ENCODE data around the gene CHSY1. TPM values are rescaled to one million over a fixed set of nuclear protein-coding genes. Genes with fewer than 3 reads are reported as not detected.

The CHSY1 gene
- total and polyA plus RNA-seq, 11 donors = 5.6 to 41.3 (median 11.1) TPM

- no peaks in the 10 kb centered on the region for H3K27me3 ChIP-seq
- intact Hi-C loops (cut with DNase I) = loop anchor here in 5 of 10 donors (5.0 to 10.0 kb wide), 4 partner anchors 41 to 86 kb away; partner anchors contain the start of gene CHSY1 (in 2 of the 5)
- H3K27ac ChIP-seq = peak overlapping the region; percentile 79 to 99 (median 85)
- DNase-seq (peak in 3 of 5 donors; percentile 55 to 82 (median 75)), ATAC-seq (peak in 3 of 4 donors; percentile 18 to 57 (median 53))
- TF ChIP-seq POLR2A (IDR thresholded peaks at IDR 0.05) = no peak
- TF ChIP-seq CTCF (IDR thresholded peaks at IDR 0.05) = no peak
- no peaks in the 10 kb centered on the region for H3K36me3 ChIP-seq
- H3K4me3 ChIP-seq = peak overlapping the region in 5 of 12 donors; percentile 8 to 31 (median 16)
- 20 to 36% (median 34%) methylated on average over 1 of the region's 1 CpG for WGBS, 4 donors
- peaks cover 0 to 35% (median 25%) of the 10 kb centered on the region in 12 donors for H3K9me3 ChIP-seq
- peaks cover 0 to 67% (median 20%) of the 10 kb centered on the region in 12 donors for H3K4me1 ChIP-seq
These were observed 83.4 kb downstream of the CHSY1 start for GRCh38 chr15:101168463-101168824.

- H3K9me3 ChIP-seq = peaks cover 0 to 35% (median 25%) of the 10 kb centered on the region in 12 donors
- ATAC-seq = peak; percentile 75 to 84 (median 81)
- H3K4me3 ChIP-seq = peak overlapping the region in 6 of 12 donors; percentile 6 to 31 (median 15)
- no peaks in the 10 kb centered on the region for H3K36me3 ChIP-seq
- WGBS, 4 donors = 39 to 50% (median 49%) methylated on average over 13 of the region's 13 CpGs
- intact Hi-C loops (cut with DNase I) = loop anchor here in 5 of 10 donors (5.0 to 10.0 kb wide), 4 partner anchors 41 to 87 kb away; partner anchors contain the start of gene CHSY1 (in 2 of the 5)
- no peaks in the 10 kb centered on the region for H3K27me3 ChIP-seq
- peak; percentile 77 to 88 (median 83) for DNase-seq
- TF ChIP-seq CTCF (IDR thresholded peaks at IDR 0.05) (peak in 1 of 12 donors; percentile 14), POLR2A (IDR thresholded peaks at IDR 0.05) (no peak)
- peaks cover 0 to 70% (median 23%) of the 10 kb centered on the region in 12 donors for H3K4me1 ChIP-seq
- peak overlapping the region; percentile 79 to 99 (median 85) for H3K27ac ChIP-seq
These were observed 83.9 kb downstream of the CHSY1 start for GRCh38 chr15:101167753-101168462.

GRCh38 chr15:101167411-101167752, 84.5 kb downstream of the CHSY1 start:
- no peak for TF ChIP-seq POLR2A (IDR thresholded peaks at IDR 0.05)
- no peak for TF ChIP-seq CTCF (IDR thresholded peaks at IDR 0.05)
- peaks cover 0 to 35% (median 25%) of the 10 kb centered on the region in 12 donors for H3K9me3 ChIP-seq
- DNase-seq (no peak), ATAC-seq (peak in 1 of 4 donors; percentile 39)
- intact Hi-C loops (cut with DNase I) = loop anchor here in 5 of 10 donors (5.0 to 10.0 kb wide), 4 partner anchors 40 to 87 kb away; partner anchors contain the start of gene CHSY1 (in 2 of the 5)
- H3K4me1 ChIP-seq = peaks cover 0 to 70% (median 26%) of the 10 kb centered on the region in 12 donors
- H3K27me3 ChIP-seq = no peaks in the 10 kb centered on the region
- 58 to 80% (median 64%) methylated on average over 3 of the region's 3 CpGs for WGBS, 4 donors
- H3K27ac ChIP-seq = peak overlapping the region; percentile 79 to 99 (median 85)
- no peaks in the 10 kb centered on the region for H3K36me3 ChIP-seq
- H3K4me3 ChIP-seq = peak overlapping the region in 5 of 12 donors; percentile 4 to 14 (median 8)

GRCh38 chr15:101165905-101166471, 85.9 kb downstream of the CHSY1 start:
- intact Hi-C loops (cut with DNase I) = loop anchor here in 5 of 10 donors (5.0 to 10.0 kb wide), 4 partner anchors 39 to 89 kb away; partner anchors contain the start of gene CHSY1 (in 2 of the 5)

More at GRCh38 chr15:101165905-101166471, 85.9 kb downstream of the CHSY1 start:
- Histone ChIP-seq H3K27me3 (no peaks in the 10 kb centered on the region), H3K36me3 (no peaks in the 10 kb centered on the region), H3K9me3 (peaks cover 0 to 35% (median 25%) of the 10 kb centered on the region in 12 donors), H3K27ac (peak overlapping the region in 4 of 12 donors; percentile 79 to 99 (median 88)), H3K4me1 (peaks cover 0 to 61% (median 26%) of the 10 kb centered on the region in 12 donors), H3K4me3 (no peak overlapping the region)
- 73 to 99% (median 98%) methylated on average over 2 of the region's 2 CpGs for WGBS, 4 donors
- no peak for DNase-seq
- TF ChIP-seq CTCF (IDR thresholded peaks at IDR 0.05) (no peak), POLR2A (IDR thresholded peaks at IDR 0.05) (no peak)
- ATAC-seq = no peak

Data from heart left ventricle (tissue), 16 donors.